NB4 (cell line): ENCODE data around the gene TXNRD2.

Experiments used
- MYC ChIP-seq: IDR thresholded peaks from 2 replicates; pipeline ENCODE4 v1.6.1; 2011; ENCODE audit warnings: low read depth, low read length
- POLR2A ChIP-seq: IDR thresholded peaks from 2 replicates; pipeline ENCODE4 v1.6.1; 2011; ENCODE audit warnings: mild to moderate bottlenecking; ENCODE audit not compliant: insufficient read length; ENCODE audit errors: extremely low read depth
- TF ChIP-seq, protein P1 (sequence below): IDR thresholded peaks from one replicate; pipeline ENCODE4 v1.5.1; 2012; ENCODE audit warnings: low read depth, low read length
- TF ChIP-seq, protein P2 (sequence below): IDR thresholded peaks from 2 replicates; pipeline ENCODE4 v1.6.1; 2011; ENCODE audit warnings: low read depth, low read length

DNA sequence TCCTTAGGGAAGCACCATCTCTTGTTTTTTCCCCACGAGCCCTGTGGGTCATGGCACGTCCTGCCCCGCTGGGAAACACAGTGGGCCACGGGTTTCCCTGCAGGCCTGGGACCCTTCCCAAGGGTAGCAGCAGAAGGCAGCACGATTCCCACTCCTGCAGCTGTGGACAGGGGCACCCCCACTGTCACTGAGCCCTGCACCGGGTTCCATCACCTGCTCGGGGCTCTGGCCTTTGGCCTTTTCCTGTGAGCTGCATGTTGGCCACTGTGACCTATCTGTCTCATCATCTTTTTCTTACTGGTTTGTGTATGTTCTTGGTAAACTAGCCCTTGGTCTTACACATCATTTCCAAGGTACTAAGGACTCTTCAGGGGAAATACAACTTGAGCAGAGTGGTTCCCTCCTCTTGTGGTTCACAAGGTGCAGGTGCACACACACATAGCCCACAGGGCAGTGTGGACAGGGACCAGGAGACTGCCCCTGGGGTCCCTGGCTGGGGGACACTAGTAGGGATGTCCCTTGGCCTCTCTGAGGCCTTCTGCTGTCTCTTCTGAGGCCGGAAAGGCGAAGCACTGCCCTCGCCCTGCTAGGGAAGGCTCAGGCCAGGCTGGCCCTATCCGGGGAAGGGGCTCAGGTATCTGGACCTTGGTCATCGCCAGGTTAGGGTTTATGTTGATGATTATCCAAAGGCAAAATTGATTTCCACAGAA is 19.0 kb upstream of the TXNRD2 start:
- TF ChIP-seq, protein P1, sequence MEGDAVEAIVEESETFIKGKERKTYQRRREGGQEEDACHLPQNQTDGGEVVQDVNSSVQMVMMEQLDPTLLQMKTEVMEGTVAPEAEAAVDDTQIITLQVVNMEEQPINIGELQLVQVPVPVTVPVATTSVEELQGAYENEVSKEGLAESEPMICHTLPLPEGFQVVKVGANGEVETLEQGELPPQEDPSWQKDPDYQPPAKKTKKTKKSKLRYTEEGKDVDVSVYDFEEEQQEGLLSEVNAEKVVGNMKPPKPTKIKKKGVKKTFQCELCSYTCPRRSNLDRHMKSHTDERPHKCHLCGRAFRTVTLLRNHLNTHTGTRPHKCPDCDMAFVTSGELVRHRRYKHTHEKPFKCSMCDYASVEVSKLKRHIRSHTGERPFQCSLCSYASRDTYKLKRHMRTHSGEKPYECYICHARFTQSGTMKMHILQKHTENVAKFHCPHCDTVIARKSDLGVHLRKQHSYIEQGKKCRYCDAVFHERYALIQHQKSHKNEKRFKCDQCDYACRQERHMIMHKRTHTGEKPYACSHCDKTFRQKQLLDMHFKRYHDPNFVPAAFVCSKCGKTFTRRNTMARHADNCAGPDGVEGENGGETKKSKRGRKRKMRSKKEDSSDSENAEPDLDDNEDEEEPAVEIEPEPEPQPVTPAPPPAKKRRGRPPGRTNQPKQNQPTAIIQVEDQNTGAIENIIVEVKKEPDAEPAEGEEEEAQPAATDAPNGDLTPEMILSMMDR, result no peak
- TF ChIP-seq, protein P2, sequence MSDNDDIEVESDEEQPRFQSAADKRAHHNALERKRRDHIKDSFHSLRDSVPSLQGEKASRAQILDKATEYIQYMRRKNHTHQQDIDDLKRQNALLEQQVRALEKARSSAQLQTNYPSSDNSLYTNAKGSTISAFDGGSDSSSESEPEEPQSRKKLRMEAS, result no peak
- TF ChIP-seq POLR2A (no peak), MYC (no peak)
